SK-N-SH (cell line): ENCODE results near the gene WNK2. TPM values are rescaled to one million over a fixed set of nuclear protein-coding genes. Genes with fewer than 3 reads are reported as not detected.

Experiments
- CTCF ChIA-PET: fragments of 300-600, 350-600 bp; formaldehyde crosslinking; extraction: SDS; loops from one replicate; lab custom pipeline; 2021; lab: Yijun Ruan, JAX
- POLR2A ChIA-PET: fragments of 350-600 bp; sonication (Branson Sonifier 250); formaldehyde crosslinking; extraction: SDS; loops from one replicate; lab custom pipeline; 2020; ENCODE audit warnings: antibody characterized with exemption, inconsistent platforms; lab: Yijun Ruan, JAX
- DNase-seq: peaks from one replicate; pipeline ENCODE4 v3.0.0; 2012
- H2AFZ ChIP-seq: fragments of 200-600 bp; sonication (generic); 2 replicates; pipeline ENCODE4 v1.8.1; 2016; ENCODE audit warnings: antibody characterized with exemption, mild to moderate bottlenecking, low read depth
- H3F3A ChIP-seq: fragments of 200-600 bp; sonication (generic); replicated peaks from 2 replicates; pipeline ENCODE3; 2016; ENCODE audit warnings: antibody characterized with exemption, mild to moderate bottlenecking; ENCODE audit not compliant: insufficient read depth
- H3K27ac ChIP-seq, 2 experiments: fragments of 200-500 bp in 1 of 2; fragments of 200-600 bp in 1 of 2; sonication (Bioruptor generic) in 1 of 2; sonication (generic), shearing (Covaris generic) in 1 of 2; 2 replicates each; pipeline versions ENCODE4 v1.5.1 to v1.6.1; 2014 to 2016; ENCODE audit warnings: low read depth in 2 of 2, inconsistent platforms in 1 of 2, low read length in 1 of 2, mild to moderate bottlenecking in 1 of 2, mixed read lengths in 1 of 2
- H3K27me3 ChIP-seq: fragments of 200-600 bp; sonication (generic), shearing (Covaris generic); 2 replicates; pipeline ENCODE4 v1.6.1; 2016; ENCODE audit warnings: mixed run types; ENCODE audit not compliant: insufficient read depth
- H3K36me3 ChIP-seq, 2 experiments: fragments of 200-500 bp in 1 of 2; fragments of 200-600 bp in 1 of 2; sonication (Bioruptor generic) in 1 of 2; sonication (generic) in 1 of 2; replicated peaks in 1 of 2; 2 replicates each; pipeline versions ENCODE3 to v1.5.1; 2014 to 2016; ENCODE audit warnings: low read length in 1 of 2, mild to moderate bottlenecking in 1 of 2; ENCODE audit not compliant: insufficient read depth in 2 of 2, control insufficient read depth in 1 of 2
- H3K4me1 ChIP-seq, 2 experiments: fragments of 200-500 bp in 1 of 2; fragments of 200-600 bp in 1 of 2; sonication (Bioruptor generic) in 1 of 2; sonication (generic), shearing (Covaris generic) in 1 of 2; 2 replicates each; pipeline versions ENCODE4 v1.5.1 to v1.6.1; 2014 to 2016; ENCODE audit warnings: low read depth in 1 of 2, low read length in 1 of 2, mixed run types in 1 of 2; ENCODE audit not compliant: insufficient read depth in 2 of 2, control insufficient read depth in 1 of 2
- H3K4me2 ChIP-seq: fragments of 200-600 bp; sonication (generic), shearing (Covaris generic); 2 replicates; pipeline ENCODE4 v1.6.1; 2017; ENCODE audit warnings: mixed run types
- H3K4me3 ChIP-seq, 2 experiments: fragments of 200-500 bp in 1 of 2; fragments of 200-600 bp in 1 of 2; sonication (Bioruptor generic) in 1 of 2; sonication (generic), shearing (Covaris generic) in 1 of 2; 2 replicates each; pipeline versions ENCODE4 v1.5.1 to v1.8.1; 2014 to 2016; ENCODE audit warnings: low read depth in 2 of 2, inconsistent platforms in 1 of 2, low read length in 1 of 2, mild to moderate bottlenecking in 1 of 2, mixed read lengths in 1 of 2, moderate library complexity in 1 of 2
- H3K79me2 ChIP-seq: fragments of 200-600 bp; sonication (generic); 2 replicates; pipeline ENCODE4 v1.8.1; 2017; ENCODE audit warnings: mild to moderate bottlenecking; ENCODE audit not compliant: insufficient read depth
- H3K9ac ChIP-seq: fragments of 200-600 bp; sonication (generic); 2 replicates; pipeline ENCODE4 v1.6.1; 2017; ENCODE audit warnings: mixed run types
- H3K9me2 ChIP-seq: fragments of 200-600 bp; sonication (generic); 2 replicates; pipeline ENCODE4 v1.6.1; 2017; ENCODE audit warnings: mixed run types
- H3K9me3 ChIP-seq: fragments of 200-600 bp; sonication (generic); 2 replicates; pipeline ENCODE4 v1.6.1; 2017; ENCODE audit warnings: mixed run types, mild to moderate bottlenecking, moderate library complexity
- H4K20me1 ChIP-seq: fragments of 200-600 bp; sonication (generic); 2 replicates; pipeline ENCODE4 v1.6.1; 2017; ENCODE audit warnings: mild to moderate bottlenecking, mixed run types; ENCODE audit not compliant: insufficient read depth
- CHD2 ChIP-seq: fragments of 150-350 bp; IDR thresholded peaks from 2 replicates; pipeline ENCODE4 v1.6.1; 2018; ENCODE audit warnings: low read length; ENCODE audit not compliant: partially characterized antibody
- EZH2phosphoT487 ChIP-seq: fragments of 200-600 bp; sonication (generic); IDR thresholded peaks from 2 replicates; pipeline ENCODE4 v1.6.1; 2017; ENCODE audit warnings: low read depth, mixed run types, mild to moderate bottlenecking, antibody characterized with exemption, moderate library complexity, borderline replicate concordance
- FOXJ3 ChIP-seq: sonication (generic); formaldehyde crosslinking; IDR thresholded peaks from 2 replicates; pipeline ENCODE4 v1.5.1; 2020; ENCODE audit warnings: mild to moderate bottlenecking, missing genetic modification reagents
- GABPA ChIP-seq: IDR thresholded peaks from 2 replicates; pipeline ENCODE4 v1.4.0; 2012; ENCODE audit warnings: low read depth, mild to moderate bottlenecking
- GATA2 ChIP-seq: sonication (generic); formaldehyde crosslinking; IDR thresholded peaks from 2 replicates; pipeline ENCODE4 v1.5.0; 2020; ENCODE audit warnings: mild to moderate bottlenecking, missing genetic modification reagents
- JUND ChIP-seq: IDR thresholded peaks from 2 replicates; pipeline ENCODE4 v1.4.0; 2012
- NRF1 ChIP-seq: IDR thresholded peaks from 2 replicates; pipeline ENCODE4 v1.6.1; 2012; ENCODE audit warnings: low read depth, mild to moderate bottlenecking, low read length
- POLR2AphosphoS5 ChIP-seq: IDR thresholded peaks from 2 replicates; pipeline ENCODE4 v1.6.1; 2012; ENCODE audit warnings: low read depth, low read length
- SIN3A ChIP-seq: IDR thresholded peaks from 2 replicates; pipeline ENCODE4 v1.6.1; 2012; ENCODE audit warnings: low read depth, mild to moderate bottlenecking, low read length, moderate library complexity, borderline replicate concordance
- SMC3 ChIP-seq: IDR thresholded peaks from 2 replicates; pipeline ENCODE4 v1.6.1; 2012; ENCODE audit warnings: low read depth, low read length, improper control_type of control experiment
- TAF1 ChIP-seq: IDR thresholded peaks from 2 replicates; pipeline ENCODE4 v1.6.1; 2012; ENCODE audit warnings: low read depth, mild to moderate bottlenecking, low read length, moderate library complexity, borderline replicate concordance
- TCF12 ChIP-seq: IDR thresholded peaks from 2 replicates; pipeline ENCODE4 v1.4.0; 2012
- TEAD4 ChIP-seq: IDR thresholded peaks from 2 replicates; pipeline ENCODE4 v1.4.0; 2012; ENCODE audit warnings: mild to moderate bottlenecking, borderline replicate concordance; ENCODE audit not compliant: insufficient read depth
- YY1 ChIP-seq: IDR thresholded peaks from 2 replicates; pipeline ENCODE4 v1.4.0; 2012; ENCODE audit warnings: low read depth, mild to moderate bottlenecking
- WGBS: methylation state at CpG from one replicate; pipeline ENCODE4 v1.1.6; 2017; ENCODE audit warnings: low lambda C conversion rate; 5-methylcytosine and 5-hydroxymethylcytosine counted together
- polyA plus RNA-seq, 3 experiments: library from polyadenylated mRNA; depleted of rRNA; stranded (reverse); fragments of >200 nt; gene quantifications; 2 replicates each; pipeline ENCODE4 v1.2.3, GENCODE V29; 2012
- TF ChIP-seq, protein P1 (sequence below): IDR thresholded peaks from 2 replicates; pipeline ENCODE4 v1.4.0; 2012; ENCODE audit warnings: low read depth, borderline replicate concordance
- TF ChIP-seq, protein P2 (sequence below): fragments of 200-600 bp; sonication (generic); IDR thresholded peaks from 2 replicates; pipeline ENCODE4 v1.6.1; 2017; ENCODE audit warnings: antibody characterized with exemption, mild to moderate bottlenecking, moderate library complexity
- TF ChIP-seq, protein P3 (sequence below): IDR thresholded peaks from 2 replicates; pipeline ENCODE4 v1.6.1; 2012; ENCODE audit warnings: mild to moderate bottlenecking, low read depth, low read length, moderate library complexity
- TF ChIP-seq, protein P4 (sequence below): IDR thresholded peaks from 2 replicates; pipeline ENCODE4 v1.4.0; 2012; ENCODE audit warnings: low read depth

Gene WNK2
- polyA plus RNA-seq, 1 of the 3 experiments (the other 2 are of a cell fraction): 0.12 TPM

DNA sequence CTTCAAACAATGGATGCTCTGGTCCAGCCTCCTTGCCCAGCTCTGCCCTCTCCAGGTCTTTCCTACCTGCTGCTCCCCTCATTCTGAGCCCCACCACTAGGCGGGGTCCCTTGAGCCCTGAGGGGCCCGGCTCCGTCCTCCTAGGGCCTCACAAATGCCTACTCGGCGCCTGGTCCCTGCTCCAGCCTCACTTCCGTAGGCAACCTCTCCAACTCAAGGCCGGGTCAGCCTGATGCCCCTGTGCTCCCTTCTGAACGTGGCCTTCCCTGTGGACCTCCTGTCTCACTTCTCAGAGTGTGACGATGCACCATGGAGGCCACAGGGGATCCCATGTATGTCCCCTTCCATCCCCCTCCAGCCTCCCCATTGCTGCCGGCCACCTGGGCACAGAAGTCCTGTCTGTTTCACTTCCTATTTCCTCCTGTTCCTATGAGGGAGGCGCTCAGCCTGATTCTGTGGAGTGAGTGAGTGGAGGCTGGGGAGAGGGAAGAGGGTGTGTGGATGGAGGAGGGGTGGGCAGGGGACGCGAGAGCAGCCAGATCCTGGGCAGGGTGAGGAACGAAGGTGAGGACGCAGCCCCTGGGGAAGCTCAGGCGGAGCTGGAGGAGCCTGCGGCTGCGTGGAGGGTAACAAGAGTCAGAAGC is 140.4 kb downstream of the WNK2 start:
- POLR2A ChIA-PET: no interaction called here
- no peak for TF ChIP-seq NRF1
- TF ChIP-seq GABPA: no peak
- TF ChIP-seq, protein P1, sequence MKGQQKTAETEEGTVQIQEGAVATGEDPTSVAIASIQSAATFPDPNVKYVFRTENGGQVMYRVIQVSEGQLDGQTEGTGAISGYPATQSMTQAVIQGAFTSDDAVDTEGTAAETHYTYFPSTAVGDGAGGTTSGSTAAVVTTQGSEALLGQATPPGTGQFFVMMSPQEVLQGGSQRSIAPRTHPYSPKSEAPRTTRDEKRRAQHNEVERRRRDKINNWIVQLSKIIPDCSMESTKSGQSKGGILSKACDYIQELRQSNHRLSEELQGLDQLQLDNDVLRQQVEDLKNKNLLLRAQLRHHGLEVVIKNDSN: no peak
- no peak for TF ChIP-seq SIN3A
- no peak for TF ChIP-seq YY1
- TF ChIP-seq GATA2 (CRISPR knock-in tag): no peak
- TF ChIP-seq, protein P2, sequence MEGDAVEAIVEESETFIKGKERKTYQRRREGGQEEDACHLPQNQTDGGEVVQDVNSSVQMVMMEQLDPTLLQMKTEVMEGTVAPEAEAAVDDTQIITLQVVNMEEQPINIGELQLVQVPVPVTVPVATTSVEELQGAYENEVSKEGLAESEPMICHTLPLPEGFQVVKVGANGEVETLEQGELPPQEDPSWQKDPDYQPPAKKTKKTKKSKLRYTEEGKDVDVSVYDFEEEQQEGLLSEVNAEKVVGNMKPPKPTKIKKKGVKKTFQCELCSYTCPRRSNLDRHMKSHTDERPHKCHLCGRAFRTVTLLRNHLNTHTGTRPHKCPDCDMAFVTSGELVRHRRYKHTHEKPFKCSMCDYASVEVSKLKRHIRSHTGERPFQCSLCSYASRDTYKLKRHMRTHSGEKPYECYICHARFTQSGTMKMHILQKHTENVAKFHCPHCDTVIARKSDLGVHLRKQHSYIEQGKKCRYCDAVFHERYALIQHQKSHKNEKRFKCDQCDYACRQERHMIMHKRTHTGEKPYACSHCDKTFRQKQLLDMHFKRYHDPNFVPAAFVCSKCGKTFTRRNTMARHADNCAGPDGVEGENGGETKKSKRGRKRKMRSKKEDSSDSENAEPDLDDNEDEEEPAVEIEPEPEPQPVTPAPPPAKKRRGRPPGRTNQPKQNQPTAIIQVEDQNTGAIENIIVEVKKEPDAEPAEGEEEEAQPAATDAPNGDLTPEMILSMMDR: no peak
- no peak for TF ChIP-seq CHD2
- TF ChIP-seq TCF12: no peak
- TF ChIP-seq TEAD4: no peak
- TF ChIP-seq, protein P3, sequence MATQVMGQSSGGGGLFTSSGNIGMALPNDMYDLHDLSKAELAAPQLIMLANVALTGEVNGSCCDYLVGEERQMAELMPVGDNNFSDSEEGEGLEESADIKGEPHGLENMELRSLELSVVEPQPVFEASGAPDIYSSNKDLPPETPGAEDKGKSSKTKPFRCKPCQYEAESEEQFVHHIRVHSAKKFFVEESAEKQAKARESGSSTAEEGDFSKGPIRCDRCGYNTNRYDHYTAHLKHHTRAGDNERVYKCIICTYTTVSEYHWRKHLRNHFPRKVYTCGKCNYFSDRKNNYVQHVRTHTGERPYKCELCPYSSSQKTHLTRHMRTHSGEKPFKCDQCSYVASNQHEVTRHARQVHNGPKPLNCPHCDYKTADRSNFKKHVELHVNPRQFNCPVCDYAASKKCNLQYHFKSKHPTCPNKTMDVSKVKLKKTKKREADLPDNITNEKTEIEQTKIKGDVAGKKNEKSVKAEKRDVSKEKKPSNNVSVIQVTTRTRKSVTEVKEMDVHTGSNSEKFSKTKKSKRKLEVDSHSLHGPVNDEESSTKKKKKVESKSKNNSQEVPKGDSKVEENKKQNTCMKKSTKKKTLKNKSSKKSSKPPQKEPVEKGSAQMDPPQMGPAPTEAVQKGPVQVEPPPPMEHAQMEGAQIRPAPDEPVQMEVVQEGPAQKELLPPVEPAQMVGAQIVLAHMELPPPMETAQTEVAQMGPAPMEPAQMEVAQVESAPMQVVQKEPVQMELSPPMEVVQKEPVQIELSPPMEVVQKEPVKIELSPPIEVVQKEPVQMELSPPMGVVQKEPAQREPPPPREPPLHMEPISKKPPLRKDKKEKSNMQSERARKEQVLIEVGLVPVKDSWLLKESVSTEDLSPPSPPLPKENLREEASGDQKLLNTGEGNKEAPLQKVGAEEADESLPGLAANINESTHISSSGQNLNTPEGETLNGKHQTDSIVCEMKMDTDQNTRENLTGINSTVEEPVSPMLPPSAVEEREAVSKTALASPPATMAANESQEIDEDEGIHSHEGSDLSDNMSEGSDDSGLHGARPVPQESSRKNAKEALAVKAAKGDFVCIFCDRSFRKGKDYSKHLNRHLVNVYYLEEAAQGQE: no peak
- no peak for TF ChIP-seq POLR2AphosphoS5
- no peak for TF ChIP-seq FOXJ3 (CRISPR knock-in tag)
- TF ChIP-seq SMC3: no peak
- TF ChIP-seq JUND: no peak
- TF ChIP-seq TAF1: no peak
- TF ChIP-seq, protein P4, sequence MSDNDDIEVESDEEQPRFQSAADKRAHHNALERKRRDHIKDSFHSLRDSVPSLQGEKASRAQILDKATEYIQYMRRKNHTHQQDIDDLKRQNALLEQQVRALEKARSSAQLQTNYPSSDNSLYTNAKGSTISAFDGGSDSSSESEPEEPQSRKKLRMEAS: no peak
- TF ChIP-seq EZH2phosphoT487: no peak

More for the DNA sequence above, 140.4 kb downstream of the WNK2 start:
- no peaks in the 10 kb centered on the region for H4K20me1 ChIP-seq
- no peaks in the 10 kb centered on the region for H3F3A ChIP-seq
- 67% methylated on average over 18 of the region's 18 CpGs for WGBS
- no peak for DNase-seq
- H3K27me3 ChIP-seq: no peaks in the 10 kb centered on the region
- no peaks in the 10 kb centered on the region for H3K79me2 ChIP-seq
- H3K27ac ChIP-seq: no peak overlapping the region
- no peak overlapping the region for H3K4me3 ChIP-seq
- H3K9ac ChIP-seq: no peak overlapping the region
- no peak overlapping the region for H2AFZ ChIP-seq
- no peaks in the 10 kb centered on the region for H3K9me3 ChIP-seq
- CTCF ChIA-PET: no interaction called here
- peaks cover 0 to 20% of the 10 kb centered on the region in 2 experiments; a peak in 1 of 4 replicates for H3K4me1 ChIP-seq
- H3K4me2 ChIP-seq: no peak overlapping the region
- H3K36me3 ChIP-seq: no peaks in the 10 kb centered on the region
- H3K9me2 ChIP-seq: no peaks in the 10 kb centered on the region
